Measurements from ENCODE around the gene CSF3R.

The CSF3R gene

GRCh38 chr1:36466370-36467026 lies 16.2 kb downstream of the CSF3R start:
- no peak overlapping the region for H3K4me2 ChIP-seq (ENCODE audit: low read length)
- peaks cover 29% of the 10 kb centered on the region for H3K4me1 ChIP-seq (ENCODE audit: control insufficient read depth, low read length)
- no peaks in the 10 kb centered on the region for H3K9me2 ChIP-seq (replicated peaks; ENCODE audit: control insufficient read depth, low read length)
- H3K27ac ChIP-seq (ENCODE audit: low read depth, low read length) = 0 out of 2 replicates have a peak overlapping the region, but pooled peaks have one; percentile 84
- H3K4me3 ChIP-seq (ENCODE audit: low read length) = no peak overlapping the region
- no peaks in the 10 kb centered on the region for H4K20me1 ChIP-seq (ENCODE audit: control insufficient read depth, insufficient read depth, low read depth, low read length)
- H3F3A ChIP-seq (ENCODE audit: control insufficient read depth, insufficient read depth) = peaks cover 4% of the 10 kb centered on the region; the same call in 1 of the 2 replicates
- H3K36me3 ChIP-seq (ENCODE audit: control insufficient read depth, low read length) = peaks cover 18% of the 10 kb centered on the region
- no peaks in the 10 kb centered on the region for H3K27me3 ChIP-seq (ENCODE audit: control insufficient read depth, low read length)
- H3K79me2 ChIP-seq (ENCODE audit: control insufficient read depth, low read length) = peaks cover 29% of the 10 kb centered on the region
- no peaks in the 10 kb centered on the region for H3K9me3 ChIP-seq (ENCODE audit: control insufficient read depth, insufficient read depth, low read length)
- TF ChIP-seq, protein P1, sequence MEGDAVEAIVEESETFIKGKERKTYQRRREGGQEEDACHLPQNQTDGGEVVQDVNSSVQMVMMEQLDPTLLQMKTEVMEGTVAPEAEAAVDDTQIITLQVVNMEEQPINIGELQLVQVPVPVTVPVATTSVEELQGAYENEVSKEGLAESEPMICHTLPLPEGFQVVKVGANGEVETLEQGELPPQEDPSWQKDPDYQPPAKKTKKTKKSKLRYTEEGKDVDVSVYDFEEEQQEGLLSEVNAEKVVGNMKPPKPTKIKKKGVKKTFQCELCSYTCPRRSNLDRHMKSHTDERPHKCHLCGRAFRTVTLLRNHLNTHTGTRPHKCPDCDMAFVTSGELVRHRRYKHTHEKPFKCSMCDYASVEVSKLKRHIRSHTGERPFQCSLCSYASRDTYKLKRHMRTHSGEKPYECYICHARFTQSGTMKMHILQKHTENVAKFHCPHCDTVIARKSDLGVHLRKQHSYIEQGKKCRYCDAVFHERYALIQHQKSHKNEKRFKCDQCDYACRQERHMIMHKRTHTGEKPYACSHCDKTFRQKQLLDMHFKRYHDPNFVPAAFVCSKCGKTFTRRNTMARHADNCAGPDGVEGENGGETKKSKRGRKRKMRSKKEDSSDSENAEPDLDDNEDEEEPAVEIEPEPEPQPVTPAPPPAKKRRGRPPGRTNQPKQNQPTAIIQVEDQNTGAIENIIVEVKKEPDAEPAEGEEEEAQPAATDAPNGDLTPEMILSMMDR (IDR thresholded peaks at IDR 0.05; ENCODE audit: low read depth, low read length, poor library complexity, severe bottlenecking) = no peak
- TF ChIP-seq EZH2phosphoT487 (IDR thresholded peaks at IDR 0.05; ENCODE audit: borderline replicate concordance, low read length) = no peak

DNA sequence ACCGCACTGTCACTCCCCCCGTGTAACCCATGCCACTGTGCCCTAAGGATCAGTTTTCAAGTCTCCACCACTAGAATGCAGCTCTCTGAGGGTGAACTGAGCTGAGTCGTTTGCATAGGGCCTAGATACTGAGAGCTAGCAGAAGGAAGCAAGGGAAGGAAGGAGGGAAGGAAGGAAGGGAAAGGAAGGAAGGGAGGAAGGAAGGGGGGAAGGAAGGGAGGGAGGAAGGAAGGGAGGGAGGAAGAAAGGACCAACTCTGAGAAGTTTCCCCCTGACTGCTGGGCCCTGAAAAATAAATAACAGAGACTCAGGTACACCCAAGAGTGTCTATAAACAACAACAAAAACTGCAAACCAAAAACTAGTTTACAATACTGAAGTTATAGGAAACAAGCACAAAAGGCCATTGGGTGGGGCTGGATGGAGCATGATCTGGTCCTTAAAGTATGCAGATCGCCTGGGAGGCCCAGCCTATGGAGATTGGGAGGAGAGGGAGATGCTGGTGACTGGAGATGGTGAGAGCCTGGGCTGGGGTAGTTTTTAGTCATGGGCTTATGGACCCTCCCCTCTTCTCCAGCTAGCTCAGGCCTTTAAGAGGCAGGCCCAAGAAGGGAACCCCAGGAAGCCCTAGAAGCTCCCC lies 16.9 kb downstream of the CSF3R start:
- Histone ChIP-seq H3K4me2 (ENCODE audit: low read length) (peak overlapping the region; percentile 97), H3K36me3 (ENCODE audit: control insufficient read depth, low read length) (peaks cover 25% of the 10 kb centered on the region)
- TF ChIP-seq EZH2phosphoT487 (IDR thresholded peaks at IDR 0.05; ENCODE audit: borderline replicate concordance, low read length) = no peak
- TF ChIP-seq, protein P1 (IDR thresholded peaks at IDR 0.05; ENCODE audit: low read depth, low read length, poor library complexity, severe bottlenecking) = no peak

GRCh38 chr1:36464605-36465393 lies 17.9 kb downstream of the CSF3R start:
- Histone ChIP-seq H3K9me3 (ENCODE audit: control insufficient read depth, insufficient read depth, low read length) (no peaks in the 10 kb centered on the region), H3K27me3 (ENCODE audit: control insufficient read depth, low read length) (no peaks in the 10 kb centered on the region), H3K27ac (ENCODE audit: low read depth, low read length) (peak overlapping the region; percentile 84), H3K4me3 (ENCODE audit: low read length) (peak overlapping the region; percentile 96), H3K4me1 (ENCODE audit: control insufficient read depth, low read length) (peaks cover 27% of the 10 kb centered on the region), H3K36me3 (ENCODE audit: control insufficient read depth, low read length) (peaks cover 34% of the 10 kb centered on the region), H3K79me2 (ENCODE audit: control insufficient read depth, low read length) (peaks cover 29% of the 10 kb centered on the region), H3K9me2 (replicated peaks; ENCODE audit: control insufficient read depth, low read length) (no peaks in the 10 kb centered on the region), H3K4me2 (ENCODE audit: low read length) (peak overlapping the region; percentile 97), H4K20me1 (ENCODE audit: control insufficient read depth, insufficient read depth, low read depth, low read length) (no peaks in the 10 kb centered on the region), H3F3A (ENCODE audit: control insufficient read depth, insufficient read depth) (peaks cover 4% of the 10 kb centered on the region; the same call in 1 of the 2 replicates)
- TF ChIP-seq EZH2phosphoT487 (IDR thresholded peaks at IDR 0.05; ENCODE audit: borderline replicate concordance, low read length) = no peak
- TF ChIP-seq, protein P1 (IDR thresholded peaks at IDR 0.05; ENCODE audit: low read depth, low read length, poor library complexity, severe bottlenecking) = no peak

More for the DNA sequence above, 16.9 kb downstream of the CSF3R start:
- Histone ChIP-seq H3K9me2 (replicated peaks; ENCODE audit: control insufficient read depth, low read length) (no peaks in the 10 kb centered on the region), H3F3A (ENCODE audit: control insufficient read depth, insufficient read depth) (peaks cover 4% of the 10 kb centered on the region; the same call in 1 of the 2 replicates), H3K4me1 (ENCODE audit: control insufficient read depth, low read length) (peaks cover 27% of the 10 kb centered on the region), H3K79me2 (ENCODE audit: control insufficient read depth, low read length) (peaks cover 29% of the 10 kb centered on the region), H3K4me3 (ENCODE audit: low read length) (peak overlapping the region; percentile 96), H3K27me3 (ENCODE audit: control insufficient read depth, low read length) (no peaks in the 10 kb centered on the region), H3K27ac (ENCODE audit: low read depth, low read length) (peak overlapping the region; percentile 84), H4K20me1 (ENCODE audit: control insufficient read depth, insufficient read depth, low read depth, low read length) (no peaks in the 10 kb centered on the region), H3K9me3 (ENCODE audit: control insufficient read depth, insufficient read depth, low read length) (no peaks in the 10 kb centered on the region)
